ENCODE data around the gene ABI2. TPM values are rescaled to one million over a fixed set of nuclear protein-coding genes. Genes with fewer than 3 reads are reported as not detected.

The ABI2 gene
- polyA plus RNA-seq, 2 donors: 5.1 to 6.4 TPM

GRCh38 chr2:203437511-203437910, 109.3 kb downstream of the ABI2 start:
- H3K27me3 ChIP-seq (ENCODE audit: control insufficient read depth in 1 of 2, insufficient read depth in 2 of 2, low read length in 2 of 2): no peaks in the 10 kb centered on the region
- 91 to 97% methylated on average over 4 of the region's 4 CpGs for WGBS, 2 donors
- no peaks in the 10 kb centered on the region for H3K9me3 ChIP-seq (ENCODE audit: control insufficient read depth in 2 of 2, insufficient read depth in 1 of 2, low read depth in 1 of 2, low read length in 1 of 2)
- no peaks in the 10 kb centered on the region for H3K4me1 ChIP-seq (ENCODE audit: control insufficient read depth in 2 of 2, insufficient read depth in 2 of 2, low read length in 1 of 2)
- no peak overlapping the region for H3K27ac ChIP-seq (ENCODE audit: low read depth in 2 of 2, low read length in 1 of 2)
- H3K4me3 ChIP-seq (ENCODE audit: low read depth in 1 of 2, low read length in 2 of 2): no peak overlapping the region
- peaks cover 13 to 14% of the 10 kb centered on the region in 2 donors for H3K36me3 ChIP-seq (ENCODE audit: control insufficient read depth in 2 of 2, insufficient read depth in 2 of 2, low read length in 1 of 2)

- WGBS, 2 donors: 80 to 82% methylated on average over 2 of the region's 2 CpGs
- Histone ChIP-seq H3K4me3 (ENCODE audit: low read depth in 1 of 2, low read length in 2 of 2) (no peak overlapping the region), H3K36me3 (ENCODE audit: control insufficient read depth in 2 of 2, insufficient read depth in 2 of 2, low read length in 1 of 2) (peaks cover 14 to 15% of the 10 kb centered on the region in 2 donors), H3K4me1 (ENCODE audit: control insufficient read depth in 2 of 2, insufficient read depth in 2 of 2, low read length in 1 of 2) (no peaks in the 10 kb centered on the region), H3K27ac (ENCODE audit: low read depth in 2 of 2, low read length in 1 of 2) (no peak overlapping the region), H3K9me3 (ENCODE audit: control insufficient read depth in 2 of 2, insufficient read depth in 1 of 2, low read depth in 1 of 2, low read length in 1 of 2) (no peaks in the 10 kb centered on the region), H3K27me3 (ENCODE audit: control insufficient read depth in 1 of 2, insufficient read depth in 2 of 2, low read length in 2 of 2) (no peaks in the 10 kb centered on the region)
These were observed 110.3 kb downstream of the ABI2 start for GRCh38 chr2:203438528-203438927.

- Histone ChIP-seq H3K4me3 (ENCODE audit: low read depth in 1 of 2, low read length in 2 of 2) (no peak overlapping the region), H3K27ac (ENCODE audit: low read depth in 2 of 2, low read length in 1 of 2) (no peak overlapping the region), H3K27me3 (ENCODE audit: control insufficient read depth in 1 of 2, insufficient read depth in 2 of 2, low read length in 2 of 2) (no peaks in the 10 kb centered on the region), H3K4me1 (ENCODE audit: control insufficient read depth in 2 of 2, insufficient read depth in 2 of 2, low read length in 1 of 2) (no peaks in the 10 kb centered on the region), H3K36me3 (ENCODE audit: control insufficient read depth in 2 of 2, insufficient read depth in 2 of 2, low read length in 1 of 2) (peaks cover 15 to 20% of the 10 kb centered on the region in 2 donors), H3K9me3 (ENCODE audit: control insufficient read depth in 2 of 2, insufficient read depth in 1 of 2, low read depth in 1 of 2, low read length in 1 of 2) (no peaks in the 10 kb centered on the region)
- 87 to 89% methylated on average over 4 of the region's 4 CpGs for WGBS, 2 donors
These were observed 112.5 kb downstream of the ABI2 start for GRCh38 chr2:203440671-203441070.

- Histone ChIP-seq H3K36me3 (ENCODE audit: control insufficient read depth in 2 of 2, insufficient read depth in 2 of 2, low read length in 1 of 2) (peaks cover 15 to 21% of the 10 kb centered on the region in 2 donors), H3K4me1 (ENCODE audit: control insufficient read depth in 2 of 2, insufficient read depth in 2 of 2, low read length in 1 of 2) (no peaks in the 10 kb centered on the region), H3K4me3 (ENCODE audit: low read depth in 1 of 2, low read length in 2 of 2) (no peak overlapping the region), H3K9me3 (ENCODE audit: control insufficient read depth in 2 of 2, insufficient read depth in 1 of 2, low read depth in 1 of 2, low read length in 1 of 2) (no peaks in the 10 kb centered on the region), H3K27ac (ENCODE audit: low read depth in 2 of 2, low read length in 1 of 2) (no peak overlapping the region), H3K27me3 (ENCODE audit: control insufficient read depth in 1 of 2, insufficient read depth in 2 of 2, low read length in 2 of 2) (no peaks in the 10 kb centered on the region)
- 83 to 88% methylated on average over 3 of the region's 3 CpGs for WGBS, 2 donors
These were observed 113.3 kb downstream of the ABI2 start for GRCh38 chr2:203441463-203441862.

- Histone ChIP-seq H3K27me3 (ENCODE audit: control insufficient read depth in 1 of 2, insufficient read depth in 2 of 2, low read length in 2 of 2) (no peaks in the 10 kb centered on the region), H3K9me3 (ENCODE audit: control insufficient read depth in 2 of 2, insufficient read depth in 1 of 2, low read depth in 1 of 2, low read length in 1 of 2) (no peaks in the 10 kb centered on the region), H3K36me3 (ENCODE audit: control insufficient read depth in 2 of 2, insufficient read depth in 2 of 2, low read length in 1 of 2) (peaks cover 12 to 20% of the 10 kb centered on the region in 2 donors), H3K4me3 (ENCODE audit: low read depth in 1 of 2, low read length in 2 of 2) (no peak overlapping the region), H3K27ac (ENCODE audit: low read depth in 2 of 2, low read length in 1 of 2) (no peak overlapping the region), H3K4me1 (ENCODE audit: control insufficient read depth in 2 of 2, insufficient read depth in 2 of 2, low read length in 1 of 2) (no peaks in the 10 kb centered on the region)
- 72 to 74% methylated on average over 5 of the region's 5 CpGs for WGBS, 2 donors
These were observed 114.3 kb downstream of the ABI2 start for GRCh38 chr2:203442463-203442862.

GRCh38 chr2:203444738-203445137, 116.5 kb downstream of the ABI2 start:
- H3K4me3 ChIP-seq (ENCODE audit: low read depth in 1 of 2, low read length in 2 of 2): no peak overlapping the region
- WGBS, 2 donors: 77% methylated on average over 7 of the region's 7 CpGs
- no peaks in the 10 kb centered on the region for H3K9me3 ChIP-seq (ENCODE audit: control insufficient read depth in 2 of 2, insufficient read depth in 1 of 2, low read depth in 1 of 2, low read length in 1 of 2)
- no peak overlapping the region for H3K27ac ChIP-seq (ENCODE audit: low read depth in 2 of 2, low read length in 1 of 2)
- no peaks in the 10 kb centered on the region for H3K4me1 ChIP-seq (ENCODE audit: control insufficient read depth in 2 of 2, insufficient read depth in 2 of 2, low read length in 1 of 2)
- no peaks in the 10 kb centered on the region for H3K27me3 ChIP-seq (ENCODE audit: control insufficient read depth in 1 of 2, insufficient read depth in 2 of 2, low read length in 2 of 2)
- peaks cover 6 to 17% of the 10 kb centered on the region in 2 donors for H3K36me3 ChIP-seq (ENCODE audit: control insufficient read depth in 2 of 2, insufficient read depth in 2 of 2, low read length in 1 of 2)

GRCh38 chr2:203446071-203446481, 117.9 kb downstream of the ABI2 start:
- Histone ChIP-seq H3K4me3 (ENCODE audit: low read depth in 1 of 2, low read length in 2 of 2) (no peak overlapping the region), H3K27me3 (ENCODE audit: control insufficient read depth in 1 of 2, insufficient read depth in 2 of 2, low read length in 2 of 2) (no peaks in the 10 kb centered on the region), H3K36me3 (ENCODE audit: control insufficient read depth in 2 of 2, insufficient read depth in 2 of 2, low read length in 1 of 2) (peaks cover 3 to 13% of the 10 kb centered on the region in 2 donors), H3K9me3 (ENCODE audit: control insufficient read depth in 2 of 2, insufficient read depth in 1 of 2, low read depth in 1 of 2, low read length in 1 of 2) (no peaks in the 10 kb centered on the region), H3K4me1 (ENCODE audit: control insufficient read depth in 2 of 2, insufficient read depth in 2 of 2, low read length in 1 of 2) (no peaks in the 10 kb centered on the region), H3K27ac (ENCODE audit: low read depth in 2 of 2, low read length in 1 of 2) (no peak overlapping the region)
- 80 to 81% methylated on average over 3 of the region's 3 CpGs for WGBS, 2 donors

GRCh38 chr2:203446780-203447179, 118.6 kb downstream of the ABI2 start:
- 96 to 100% methylated on average over 3 of the region's 3 CpGs for WGBS, 2 donors
- Histone ChIP-seq H3K36me3 (ENCODE audit: control insufficient read depth in 2 of 2, insufficient read depth in 2 of 2, low read length in 1 of 2) (peaks cover 3 to 8% of the 10 kb centered on the region in 2 donors), H3K4me1 (ENCODE audit: control insufficient read depth in 2 of 2, insufficient read depth in 2 of 2, low read length in 1 of 2) (no peaks in the 10 kb centered on the region), H3K9me3 (ENCODE audit: control insufficient read depth in 2 of 2, insufficient read depth in 1 of 2, low read depth in 1 of 2, low read length in 1 of 2) (no peaks in the 10 kb centered on the region), H3K27ac (ENCODE audit: low read depth in 2 of 2, low read length in 1 of 2) (no peak overlapping the region), H3K4me3 (ENCODE audit: low read depth in 1 of 2, low read length in 2 of 2) (no peak overlapping the region), H3K27me3 (ENCODE audit: control insufficient read depth in 1 of 2, insufficient read depth in 2 of 2, low read length in 2 of 2) (no peaks in the 10 kb centered on the region)

GRCh38 chr2:203450561-203450960, 122.4 kb downstream of the ABI2 start:
- peaks cover 0 to 5% of the 10 kb centered on the region in 2 donors for H3K36me3 ChIP-seq (ENCODE audit: control insufficient read depth in 2 of 2, insufficient read depth in 2 of 2, low read length in 1 of 2)

GRCh38 chr2:203451011-203451410, 122.8 kb downstream of the ABI2 start:
- Histone ChIP-seq H3K4me3 (ENCODE audit: low read depth in 1 of 2, low read length in 2 of 2) (no peak overlapping the region), H3K4me1 (ENCODE audit: control insufficient read depth in 2 of 2, insufficient read depth in 2 of 2, low read length in 1 of 2) (no peaks in the 10 kb centered on the region), H3K9me3 (ENCODE audit: control insufficient read depth in 2 of 2, insufficient read depth in 1 of 2, low read depth in 1 of 2, low read length in 1 of 2) (no peaks in the 10 kb centered on the region), H3K36me3 (ENCODE audit: control insufficient read depth in 2 of 2, insufficient read depth in 2 of 2, low read length in 1 of 2) (peaks cover 0 to 5% of the 10 kb centered on the region in 2 donors), H3K27ac (ENCODE audit: low read depth in 2 of 2, low read length in 1 of 2) (no peak overlapping the region), H3K27me3 (ENCODE audit: control insufficient read depth in 1 of 2, insufficient read depth in 2 of 2, low read length in 2 of 2) (no peaks in the 10 kb centered on the region)
- 97 to 98% methylated on average over 2 of the region's 2 CpGs for WGBS, 2 donors

More at GRCh38 chr2:203450561-203450960, 122.4 kb downstream of the ABI2 start:
- Histone ChIP-seq H3K4me3 (ENCODE audit: low read depth in 1 of 2, low read length in 2 of 2) (no peak overlapping the region), H3K4me1 (ENCODE audit: control insufficient read depth in 2 of 2, insufficient read depth in 2 of 2, low read length in 1 of 2) (no peaks in the 10 kb centered on the region), H3K27me3 (ENCODE audit: control insufficient read depth in 1 of 2, insufficient read depth in 2 of 2, low read length in 2 of 2) (no peaks in the 10 kb centered on the region), H3K9me3 (ENCODE audit: control insufficient read depth in 2 of 2, insufficient read depth in 1 of 2, low read depth in 1 of 2, low read length in 1 of 2) (no peaks in the 10 kb centered on the region), H3K27ac (ENCODE audit: low read depth in 2 of 2, low read length in 1 of 2) (no peak overlapping the region)
- 57 to 63% methylated on average over 3 of the region's 3 CpGs for WGBS, 2 donors
